GM21576 (cell line): ENCODE results near the gene TUBA4B.
A peak's percentile ranks its signal among the peaks of the same experiment; 100 is the strongest.

Experiments used
- ATAC-seq: cut with Tn5 transposase; IDR thresholded peaks from one replicate; pipeline ENCODE4 v1.9.1; 2021; ENCODE audit warnings: mild to moderate bottlenecking, moderate library complexity; ENCODE audit not compliant: unreplicated experiment

TUBA4B gene

DNA sequence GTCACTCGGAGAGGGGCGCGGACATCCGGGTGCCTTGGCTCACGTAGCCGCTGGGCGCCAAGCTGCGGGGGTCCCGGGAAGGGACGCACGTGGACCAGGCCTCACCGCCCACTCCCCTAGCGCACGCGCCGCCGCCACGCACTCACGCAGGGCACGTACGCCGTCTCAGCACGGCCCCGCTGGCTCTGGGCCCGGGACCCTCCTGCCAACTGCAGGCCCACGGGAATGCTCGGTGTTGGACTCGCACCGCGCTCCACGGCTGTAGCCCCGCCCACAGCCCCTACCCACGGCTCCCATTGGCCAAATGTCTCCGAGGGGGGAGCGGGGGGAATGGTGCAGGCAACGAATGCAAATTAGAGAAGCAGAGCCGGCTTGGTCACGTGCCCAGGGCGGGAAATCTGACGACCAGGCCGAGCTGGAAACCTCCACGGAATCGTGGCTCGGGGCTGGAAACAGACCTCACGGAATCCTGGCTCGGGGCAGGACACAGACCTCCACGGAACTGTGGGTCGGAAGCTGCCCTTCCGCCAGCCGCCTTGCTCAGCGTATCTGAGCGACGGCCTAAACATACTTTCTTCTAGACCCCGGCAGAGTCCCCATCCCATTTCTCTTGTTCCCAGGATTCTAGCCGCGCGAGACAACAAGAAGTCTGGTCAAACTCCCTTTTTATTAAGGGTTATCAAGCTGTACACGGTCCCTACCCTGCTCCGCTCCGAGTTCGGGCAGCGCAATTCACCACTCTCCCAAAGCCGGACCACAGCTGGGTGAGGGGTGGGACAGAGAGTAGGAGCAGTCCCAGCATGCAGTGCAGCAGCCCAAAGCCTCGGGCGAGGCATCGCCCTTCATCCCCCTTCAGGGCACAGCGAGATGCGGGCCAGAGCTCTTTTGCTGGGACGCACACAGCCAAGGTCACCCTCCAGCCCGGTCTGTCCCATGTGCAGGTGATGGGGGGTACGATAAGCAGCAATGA, 34.0 kb upstream of the TUBA4B start, which contains the start of gene ABCB6:
ABCB6 (minus strand) TSS at position 227 of the 970 bp plus-strand sequence. CDS start 285 bp downstream, outside the sequence.
- ATAC-seq, result peak; percentile 69

DNA sequence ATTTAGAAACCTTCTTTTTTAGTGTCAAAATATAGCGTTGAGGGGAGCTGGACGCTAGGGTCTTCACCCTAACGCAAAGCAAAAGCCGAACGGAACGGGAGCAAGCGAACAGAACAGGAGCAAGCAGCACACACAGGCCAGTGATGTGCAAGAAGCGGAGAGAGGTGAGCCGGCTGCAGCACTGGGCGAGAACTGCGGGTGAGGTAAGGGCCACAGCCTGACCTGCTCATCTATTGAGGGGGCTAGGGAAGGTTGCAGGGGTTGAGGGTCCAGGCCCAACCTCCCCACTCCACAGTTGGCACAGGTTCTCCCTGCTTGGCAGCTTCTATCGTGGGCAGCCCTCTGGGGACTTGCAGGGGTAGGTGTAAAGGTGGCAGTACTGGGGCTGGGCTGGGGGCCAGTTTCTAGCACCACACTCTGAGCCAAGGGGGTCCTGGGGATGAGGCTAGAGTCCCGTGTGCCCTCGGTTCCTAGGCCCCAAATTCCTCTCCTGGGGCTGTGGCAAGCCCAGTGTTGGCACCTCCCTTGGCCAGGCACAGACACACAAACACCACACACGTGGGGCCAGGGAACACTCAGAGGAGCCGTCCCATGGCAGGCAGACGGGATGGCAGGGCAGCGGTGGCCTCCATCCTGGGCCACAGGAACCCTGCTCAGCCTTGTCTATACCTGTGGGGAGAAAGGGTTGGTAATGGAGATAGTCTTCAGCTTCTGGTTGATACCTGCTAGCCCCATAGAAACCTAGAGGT, 33.1 kb upstream of the TUBA4B start:
- no peak for ATAC-seq

DNA sequence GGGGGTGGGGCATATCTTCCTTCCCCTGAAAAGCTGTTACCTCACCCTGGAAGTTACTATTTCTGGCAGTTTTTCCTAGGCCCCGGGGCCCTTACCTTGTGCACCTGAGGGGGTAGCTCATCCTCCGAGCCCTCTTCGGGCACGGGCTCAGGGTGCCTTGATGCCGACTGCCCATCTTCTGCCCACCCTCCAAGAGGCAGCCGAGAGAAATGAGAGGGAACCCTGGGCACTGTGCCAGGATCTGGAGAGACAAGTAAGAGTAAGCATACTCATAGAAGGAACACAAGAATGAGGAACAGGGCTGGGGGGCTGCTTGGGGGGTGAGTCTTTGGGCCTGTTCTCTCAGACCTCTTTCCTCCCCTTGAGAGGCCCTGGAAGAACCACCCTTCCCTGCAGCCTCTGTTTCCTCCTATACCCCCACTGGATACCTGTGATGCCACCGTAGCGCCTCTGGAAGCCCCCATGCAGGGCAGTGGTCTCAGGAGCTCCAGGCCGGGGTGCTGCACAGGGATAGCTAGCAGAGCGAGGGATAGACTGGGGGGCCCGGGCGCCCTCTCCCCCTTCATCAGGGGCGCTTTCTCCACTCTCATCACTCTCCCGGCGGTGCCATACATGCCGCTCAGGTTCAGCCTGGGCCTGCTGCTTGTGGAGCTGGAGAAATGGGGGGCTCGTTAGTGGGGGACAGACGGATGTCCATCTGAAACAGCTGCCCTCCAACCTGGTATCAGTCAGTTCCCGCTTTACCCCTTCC, 32.2 kb upstream of the TUBA4B start:
- no peak for ATAC-seq

DNA sequence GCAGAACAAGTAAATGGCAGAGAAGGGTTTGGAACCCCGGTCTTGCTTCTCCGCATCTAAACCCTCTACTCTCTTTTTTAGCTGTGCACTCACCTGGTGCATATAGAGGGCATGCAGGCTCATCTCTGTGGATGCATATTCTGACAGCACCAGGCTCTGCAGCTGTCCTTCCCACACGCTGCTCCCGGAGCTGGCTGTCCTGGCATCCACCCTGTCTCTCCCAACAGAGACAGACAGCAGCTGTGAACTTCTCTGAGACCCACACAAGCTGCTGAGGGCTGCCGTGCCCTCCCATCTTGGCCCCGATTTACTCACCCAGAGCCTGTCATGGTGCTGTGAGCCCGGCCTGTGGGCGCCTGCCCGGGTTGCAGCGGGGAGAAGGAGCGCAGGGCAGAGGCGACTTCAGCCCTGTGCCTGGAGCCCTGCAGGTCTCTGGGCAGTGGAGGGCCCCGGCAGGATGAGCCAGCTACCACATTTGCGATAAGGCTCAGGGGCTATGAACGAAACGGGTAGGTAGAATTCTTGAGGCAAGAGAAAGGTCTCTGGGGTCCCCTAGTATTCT, 31.0 kb upstream of the TUBA4B start:
- ATAC-seq, result no peak

DNA sequence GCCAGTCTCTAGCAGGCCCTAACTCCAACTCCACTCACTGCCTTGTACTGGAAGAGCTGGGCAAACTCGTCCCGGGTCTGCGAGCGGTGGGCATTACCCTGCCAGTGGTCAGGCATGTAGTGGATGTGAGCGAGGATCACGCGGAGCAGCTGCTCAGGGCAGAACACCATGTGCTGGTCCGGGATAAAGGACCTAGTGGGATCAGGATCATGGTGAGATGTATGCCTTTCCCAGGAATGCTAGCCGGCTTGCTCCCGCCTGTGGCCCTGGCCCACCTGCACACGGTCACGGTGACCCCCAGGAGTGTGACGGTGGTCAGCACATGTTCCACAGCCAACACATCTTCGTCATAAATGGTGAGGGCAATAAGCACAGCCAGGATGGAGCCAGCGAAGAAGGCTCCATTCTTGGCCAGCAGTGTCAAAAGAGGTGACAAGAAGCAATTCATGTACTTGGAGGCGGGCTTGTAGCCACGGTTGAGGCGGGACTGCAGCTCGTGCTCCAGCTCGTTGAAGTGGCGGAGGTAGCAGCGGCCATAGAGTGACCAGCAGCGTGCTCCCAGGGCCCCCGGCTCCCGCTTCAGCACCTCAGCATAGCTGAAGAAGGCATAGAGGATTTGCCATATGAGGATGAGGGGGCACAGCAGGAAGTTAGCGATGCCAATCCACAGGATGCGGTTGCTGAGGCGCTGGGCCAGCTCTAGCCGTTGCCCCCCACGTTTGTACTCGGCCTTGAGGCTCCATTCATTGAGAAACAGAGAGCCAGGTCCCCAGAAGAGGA, 29.0 kb upstream of the TUBA4B start:
- ATAC-seq, result no peak

DNA sequence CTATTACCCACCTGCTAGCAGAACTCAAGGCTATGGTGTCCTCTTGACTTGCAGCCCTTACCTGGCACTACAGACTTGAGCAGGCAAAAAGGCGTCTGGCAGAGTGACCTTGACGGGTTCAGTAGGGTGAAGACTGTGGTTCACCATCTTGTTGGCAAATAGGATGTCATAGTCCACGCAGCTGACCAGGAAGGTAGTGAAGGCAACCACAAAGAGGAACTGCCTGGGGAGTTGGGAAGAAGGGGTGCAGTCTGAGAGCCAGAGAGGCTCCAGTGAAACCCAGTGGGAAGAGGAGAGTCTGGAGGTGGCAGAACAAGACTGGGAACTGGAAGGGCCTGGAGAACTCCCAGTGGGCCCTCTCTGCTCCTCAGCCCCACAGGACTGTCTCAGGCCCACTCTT, 27.7 kb upstream of the TUBA4B start:
- ATAC-seq, result no peak

DNA sequence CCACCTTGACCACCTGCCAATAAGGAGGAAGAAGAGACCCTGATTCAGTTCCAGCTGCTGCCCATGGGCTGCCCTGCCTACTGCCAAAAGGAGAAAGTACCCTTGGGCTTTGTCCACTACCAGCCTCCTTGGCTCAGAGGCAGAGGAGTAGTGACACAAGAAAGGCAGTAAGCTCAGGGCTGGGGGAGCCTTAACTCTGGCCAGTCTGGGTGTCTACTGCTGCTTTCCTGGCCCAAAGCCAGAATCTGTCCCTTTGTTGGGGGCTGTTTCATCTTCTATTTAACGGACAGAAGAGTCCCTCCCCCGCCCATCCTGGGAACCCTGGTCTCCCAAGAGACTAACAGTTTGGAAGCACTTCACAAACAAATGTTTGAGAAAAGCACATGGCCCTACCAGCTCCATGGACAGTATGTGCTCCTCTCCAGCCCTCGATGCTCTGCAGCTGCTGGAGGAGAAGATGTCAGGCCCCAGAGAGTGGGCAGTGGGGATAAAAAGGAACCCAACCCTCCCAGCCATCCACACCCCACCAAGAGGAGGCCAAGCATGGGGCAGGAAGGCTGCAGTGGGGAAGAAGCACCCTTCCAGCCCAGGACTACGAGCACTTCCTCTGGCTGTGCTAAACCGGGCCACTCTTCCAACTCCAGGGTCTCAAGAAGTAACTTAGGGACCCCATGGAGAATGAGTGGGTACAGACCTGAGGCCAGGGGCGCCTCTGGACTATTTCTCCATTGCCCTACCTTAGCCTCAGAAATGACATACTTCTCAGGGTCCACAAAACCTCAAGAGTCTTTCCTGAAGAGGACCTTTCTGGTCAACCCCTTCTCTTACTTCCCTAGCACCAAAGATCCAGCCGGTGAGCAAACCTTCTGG, 24.8 kb upstream of the TUBA4B start:
- no peak for ATAC-seq

DNA sequence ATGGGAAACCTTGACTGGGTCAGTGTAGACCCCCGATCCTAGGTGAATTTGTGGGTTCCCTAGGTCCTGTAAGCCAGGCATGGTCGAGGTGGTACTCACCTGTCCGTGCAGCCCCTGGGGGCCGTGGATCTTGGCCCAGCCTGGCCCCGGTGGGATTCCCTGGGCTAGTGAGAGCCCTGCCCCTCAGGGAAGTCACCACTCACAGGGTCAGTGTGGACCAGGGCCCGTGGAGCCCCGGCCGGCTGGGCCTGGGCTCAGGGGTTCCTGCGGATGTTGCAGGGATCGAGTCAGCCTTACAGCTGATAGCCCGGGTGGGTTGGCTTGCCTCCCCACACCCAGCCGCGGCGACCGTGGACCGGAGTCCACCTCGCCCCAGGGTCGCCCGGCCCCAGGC, 24.1 kb upstream of the TUBA4B start:
- peak; percentile 9 for ATAC-seq

DNA sequence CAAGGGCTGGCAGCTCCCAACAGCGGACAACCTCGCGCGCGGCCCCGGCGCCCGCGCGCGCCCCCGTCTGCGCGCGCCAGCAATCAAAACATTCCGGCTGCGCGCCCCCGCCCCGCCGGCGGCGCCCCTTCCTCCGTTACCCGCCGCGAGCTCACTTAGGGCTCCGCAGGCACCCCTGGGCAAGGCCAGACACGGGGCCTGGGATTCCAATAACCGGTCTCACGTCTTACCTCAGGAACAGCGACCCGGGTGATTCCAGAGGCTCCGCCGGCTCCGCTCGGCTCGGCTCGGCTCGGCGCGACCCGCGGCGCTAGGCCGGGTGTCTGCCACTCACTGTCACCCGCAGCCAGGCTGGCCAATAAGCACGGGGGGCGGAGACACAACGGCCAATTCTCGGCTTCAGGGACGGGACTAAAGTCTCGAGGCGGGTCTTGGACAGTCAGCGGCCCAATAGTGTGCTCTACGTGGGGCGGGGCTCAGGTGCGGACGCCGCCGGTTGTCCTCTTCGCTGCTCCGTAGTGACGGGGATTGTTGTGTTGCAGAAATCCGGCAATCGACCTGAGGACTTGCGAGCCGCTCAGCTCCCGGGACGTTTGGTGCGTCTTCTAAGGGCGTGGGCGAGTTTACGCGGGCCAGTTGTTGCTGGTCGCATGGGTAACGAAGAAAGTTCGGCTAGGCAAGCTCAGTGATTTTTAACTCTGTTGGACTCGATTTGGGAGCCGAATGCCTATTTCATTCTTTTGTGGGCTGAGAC, 23.6 kb upstream of the TUBA4B start, which contains the start of the genes ANKZF1 and ATG9A:
ANKZF1 (plus strand) TSS at position 502 of the 754 bp plus-strand sequence. CDS start 452 bp downstream, outside the sequence.
ATG9A (minus strand) TSS at position 332 of the 754 bp plus-strand sequence. CDS start 1,612 bp downstream, outside the sequence.
- ATAC-seq, result peak; percentile 98

DNA sequence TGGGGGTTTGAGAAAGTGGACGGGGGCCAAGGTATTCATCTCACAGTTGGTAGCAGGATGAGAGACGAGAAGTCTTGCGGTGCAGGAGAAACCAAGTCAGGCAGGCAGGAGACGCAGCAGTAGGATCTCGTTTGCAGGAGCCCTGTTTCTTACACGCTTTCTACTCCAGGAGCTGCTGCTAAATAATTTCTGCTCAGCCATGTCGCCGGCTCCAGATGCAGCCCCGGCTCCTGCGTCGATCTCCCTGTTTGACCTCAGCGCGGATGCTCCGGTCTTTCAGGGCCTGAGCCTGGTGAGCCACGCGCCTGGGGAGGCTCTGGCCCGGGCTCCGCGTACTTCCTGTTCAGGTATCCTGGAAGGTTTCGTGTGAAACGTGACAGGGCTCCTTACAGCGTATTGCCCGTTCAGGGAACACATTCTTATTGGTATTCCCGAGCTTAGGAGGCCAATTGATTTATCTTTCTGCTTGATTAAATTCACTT, 22.9 kb upstream of the TUBA4B start:
- peak; percentile 27 for ATAC-seq

DNA sequence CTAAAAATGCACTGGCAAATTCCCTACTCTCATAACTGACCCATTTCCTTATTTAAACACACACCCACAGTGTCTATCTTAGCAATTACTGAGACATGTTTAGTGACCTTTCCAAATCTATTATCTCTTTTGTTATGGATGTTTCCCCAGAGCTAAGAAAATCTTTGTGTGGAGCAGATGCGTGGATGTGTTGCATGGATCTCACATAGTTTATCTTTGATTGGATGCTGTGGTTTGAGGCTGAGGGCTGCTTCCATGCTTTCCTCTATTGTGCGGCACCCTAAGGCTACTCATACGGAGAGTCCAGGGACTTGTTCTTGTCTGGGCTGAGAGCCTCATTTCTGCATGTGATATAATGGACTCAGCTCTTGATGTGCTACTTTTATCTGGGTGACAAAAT, 18.7 kb upstream of the TUBA4B start:
- no peak for ATAC-seq

DNA sequence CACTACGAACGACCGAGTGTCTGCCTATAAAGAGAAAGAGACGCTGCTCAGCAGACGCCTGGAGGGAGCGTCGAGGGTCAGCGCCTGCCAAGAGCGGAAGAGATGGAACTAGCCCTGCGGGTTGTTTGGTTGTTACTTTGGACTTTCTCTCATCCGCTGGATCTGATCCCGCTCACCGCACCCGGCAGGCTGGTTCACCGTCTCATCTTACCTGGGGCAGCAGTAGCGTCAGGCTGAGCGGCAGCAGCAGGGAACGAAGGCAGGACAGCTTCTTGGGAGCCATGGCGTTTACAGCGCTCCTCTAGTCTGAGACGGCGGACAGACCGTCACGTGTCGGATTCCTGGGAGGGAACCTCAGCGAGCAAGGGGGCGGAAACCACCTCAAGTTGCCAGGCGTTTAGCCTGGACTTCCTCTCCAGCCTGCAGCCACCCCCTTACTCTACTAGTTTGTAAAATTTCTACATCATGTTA, 9.7 kb upstream of the TUBA4B start:
- ATAC-seq, result no peak

DNA sequence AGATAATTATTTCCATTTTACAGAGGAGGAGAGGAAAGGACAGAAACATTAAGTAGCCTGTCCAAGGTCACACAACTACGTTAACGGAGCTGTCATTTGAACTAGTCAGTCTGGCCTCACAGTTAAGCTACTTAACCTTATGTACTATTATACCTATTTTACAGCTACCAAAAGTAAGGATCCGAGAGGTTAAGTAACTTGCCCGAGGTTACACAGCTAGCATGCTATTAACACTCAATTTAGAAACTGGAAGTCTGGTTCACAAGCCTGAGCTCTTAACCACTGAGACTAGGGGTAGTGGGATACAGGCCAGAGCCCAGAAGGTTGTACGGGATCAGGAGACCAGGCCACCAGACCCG, 8.3 kb upstream of the TUBA4B start:
- no peak for ATAC-seq

DNA sequence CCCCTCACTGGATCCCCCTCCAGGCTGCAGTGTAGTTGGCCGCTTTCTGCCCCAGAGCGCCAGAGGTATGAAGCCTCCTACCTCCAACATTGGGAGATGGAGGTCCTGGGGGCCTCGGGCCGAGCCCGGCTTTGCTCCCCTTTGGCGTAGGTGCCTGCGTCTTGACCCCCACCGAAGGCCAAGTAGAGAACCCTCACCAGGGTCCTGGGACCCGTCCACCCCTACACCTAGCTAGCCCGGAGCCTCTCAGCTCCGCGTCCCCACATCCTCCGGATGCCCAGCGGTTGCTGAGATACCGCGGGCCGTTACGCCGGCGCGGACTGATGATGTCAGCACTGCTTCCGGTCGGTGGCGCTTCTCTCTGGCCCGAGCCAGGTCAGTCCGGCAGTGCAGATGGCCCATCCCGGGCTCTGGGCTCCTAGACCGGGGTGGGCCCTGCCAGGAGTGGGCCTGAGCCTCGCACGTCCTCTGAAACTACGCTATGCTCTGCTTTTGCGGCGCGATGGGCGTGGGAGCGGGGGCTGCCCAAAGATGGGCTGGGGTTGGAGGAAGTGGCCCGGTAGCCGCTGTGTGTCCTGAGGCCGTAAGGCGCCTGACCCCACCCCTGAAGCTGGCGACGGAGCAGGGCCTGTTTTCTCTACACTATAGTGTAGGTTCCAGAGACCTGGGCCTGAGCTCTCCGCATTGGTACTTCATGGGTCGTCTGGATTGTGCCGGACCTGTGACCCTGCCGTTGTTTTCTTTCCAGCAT, 7.7 kb upstream of the TUBA4B start, which contains the start of the genes GLB1L and STK16:
GLB1L (minus strand) TSS at position 297 of the 751 bp plus-strand sequence. CDS start 1,871 bp downstream, outside the sequence.
STK16 (plus strand) TSS at position 332 of the 751 bp plus-strand sequence. CDS start 521 bp downstream, outside the sequence.
- ATAC-seq, result peak; percentile 63

DNA sequence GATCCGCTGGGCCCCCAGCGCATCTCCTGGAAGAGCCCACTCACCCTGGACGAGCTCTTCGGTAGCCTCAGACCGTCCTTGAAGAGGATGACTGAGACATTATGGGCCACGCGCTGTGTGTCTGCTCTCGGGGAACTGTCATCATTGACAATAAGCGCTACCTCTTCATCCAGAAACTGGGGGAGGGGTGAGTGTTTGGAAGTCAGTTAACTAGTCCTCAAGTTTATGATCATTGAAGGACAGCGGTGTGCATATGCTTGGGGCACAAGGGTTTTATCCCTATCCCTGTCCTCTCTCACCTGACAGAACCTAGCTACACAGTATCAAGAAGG, 7.2 kb upstream of the TUBA4B start:
- no peak for ATAC-seq

DNA sequence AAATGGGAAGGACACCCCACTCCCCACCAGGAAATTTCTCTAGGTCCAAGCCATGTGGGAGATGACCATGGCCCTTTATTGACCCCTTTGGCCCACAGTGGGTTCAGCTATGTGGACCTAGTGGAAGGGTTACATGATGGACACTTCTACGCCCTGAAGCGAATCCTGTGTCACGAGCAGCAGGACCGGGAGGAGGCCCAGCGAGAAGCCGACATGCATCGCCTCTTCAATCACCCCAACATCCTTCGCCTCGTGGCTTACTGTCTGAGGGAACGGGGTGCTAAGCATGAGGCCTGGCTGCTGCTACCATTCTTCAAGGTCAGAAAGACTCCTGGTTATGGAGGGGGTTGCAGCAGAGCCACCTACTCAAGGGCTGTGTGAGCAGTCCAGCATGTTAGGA, 6.5 kb upstream of the TUBA4B start:
- ATAC-seq, result no peak
